ENCODE results near the gene SEPTIN11.
"Not testable (repeated sequence)": the region's sequence is repeated elsewhere in the genome, so short reads cannot be mapped to it uniquely, and the experiment has no call there.

Gene SEPTIN11

GRCh38 chr4:76951672-76952010, 2.1 kb downstream of the SEPTIN11 start:
- DNase-seq, result no peak

- no peak for DNase-seq
These were observed 2.5 kb downstream of the SEPTIN11 start for GRCh38 chr4:76952071-76952470.

- DNase-seq, result no peak
These were observed 3.4 kb downstream of the SEPTIN11 start for GRCh38 chr4:76952656-76953582.

GRCh38 chr4:76953956-76954355, 4.4 kb downstream of the SEPTIN11 start:
- DNase-seq, result no peak

- DNase-seq, result no peak
These were observed 4.9 kb downstream of the SEPTIN11 start for GRCh38 chr4:76954489-76954888.

- no peak for DNase-seq
These were observed 5.6 kb downstream of the SEPTIN11 start for GRCh38 chr4:76955182-76955581.

- no peak for DNase-seq
These were observed 7.6 kb downstream of the SEPTIN11 start for GRCh38 chr4:76957004-76957738.

GRCh38 chr4:76958891-76959290, 9.3 kb downstream of the SEPTIN11 start:
- DNase-seq, result no peak

GRCh38 chr4:76960014-76960413, 10.5 kb downstream of the SEPTIN11 start:
- no peak for DNase-seq

- no peak for DNase-seq
These were observed 13.0 kb downstream of the SEPTIN11 start for GRCh38 chr4:76962406-76963130.

- no peak for DNase-seq
These were observed 13.7 kb downstream of the SEPTIN11 start for GRCh38 chr4:76963131-76963750.

- DNase-seq, result not testable (repeated sequence)
These were observed 14.4 kb downstream of the SEPTIN11 start for GRCh38 chr4:76963927-76964326.

GRCh38 chr4:76964769-76965168, 15.2 kb downstream of the SEPTIN11 start:
- DNase-seq, result no peak

- DNase-seq, result no peak
These were observed 16.5 kb downstream of the SEPTIN11 start for GRCh38 chr4:76965866-76966579.

- no peak for DNase-seq
These were observed 19.4 kb downstream of the SEPTIN11 start for GRCh38 chr4:76968937-76969336.

- DNase-seq, result no peak
These were observed 19.9 kb downstream of the SEPTIN11 start for GRCh38 chr4:76969495-76969894.

GRCh38 chr4:76969941-76970529, 20.5 kb downstream of the SEPTIN11 start:
- no peak for DNase-seq

- DNase-seq, result no peak
These were observed 22.8 kb downstream of the SEPTIN11 start for GRCh38 chr4:76972306-76972705.

- DNase-seq, result no peak
These were observed 24.6 kb downstream of the SEPTIN11 start for GRCh38 chr4:76974150-76974549.

GRCh38 chr4:76977113-76977512, 27.6 kb downstream of the SEPTIN11 start:
- no peak for DNase-seq

Data from nucleus accumbens (tissue), 56 donors.